Ovary (tissue), 9 donors: ENCODE measurements around the gene PSD2. TPM values are rescaled to one million over a fixed set of nuclear protein-coding genes. Genes with fewer than 3 reads are reported as not detected.
A peak's percentile ranks its signal among the peaks of the same experiment; 100 is the strongest.

Source experiments
- DNase-seq, 5 donors: peaks; one replicate each; pipeline ENCODE4 v3.0.0-alpha.2; 2019 to 2020
- H3K27ac ChIP-seq, 2 donors: fragments of 200-600 bp; one replicate each; pipeline versions ENCODE4 v1.5.1 to v1.8.0; 2019 to 2022
- H3K27me3 ChIP-seq: fragments of 200-600 bp; one replicate; pipeline ENCODE4 v1.8.0; 2022
- H3K36me3 ChIP-seq: fragments of 200-600 bp; sonication (generic); one replicate; pipeline ENCODE4 v1.5.1; 2019
- H3K4me1 ChIP-seq: one replicate; pipeline ENCODE4 v1.8.1; 2013; ENCODE audit warnings: mild to moderate bottlenecking, moderate library complexity; ENCODE audit not compliant: insufficient read depth
- H3K4me3 ChIP-seq: fragments of 200-600 bp; sonication (generic); one replicate; pipeline ENCODE4 v1.5.1; 2017
- H3K9me3 ChIP-seq, 2 donors: fragments of 200-600 bp in 1 of 2; sonication (generic) in 1 of 2; one replicate each; pipeline versions ENCODE4 v1.5.1 to v1.8.1; 2013 to 2019; ENCODE audit warnings: mild to moderate bottlenecking in 1 of 2, moderate library complexity in 1 of 2
- CTCF ChIP-seq, 3 donors: fragments of 450-650 bp in 2 of 3; fragments of 200-600 bp in 1 of 3; IDR thresholded peaks; one replicate each; pipeline versions ENCODE4 v1.5.1 to v1.8.0; 2016 to 2022; ENCODE audit warnings: antibody characterized with exemption in 3 of 3, mild to moderate bottlenecking in 1 of 3
- EP300 ChIP-seq: sonication (generic); formaldehyde crosslinking; IDR thresholded peaks from one replicate; pipeline ENCODE4 v1.6.1; 2017; ENCODE audit warnings: antibody characterized with exemption
- POLR2A ChIP-seq: fragments of 450-650 bp; IDR thresholded peaks from one replicate; pipeline ENCODE4 v1.6.1; 2017; ENCODE audit warnings: antibody characterized with exemption, mild to moderate bottlenecking, moderate library complexity
- WGBS, 3 donors: extraction: QIAGEN DNeasy Blood & Tissue Kit in 1 of 3; methylation state at CpG; one replicate each; pipeline versions ENCODE4 v1.1.5 to v1.1.7; 2013 to 2017; 5-methylcytosine and 5-hydroxymethylcytosine counted together
- intact Hi-C, 4 donors: fragments of 100-400 bp; cut with DNase I; formaldehyde crosslinking; loops; one replicate each; pipeline versions ENCODE4 v1.11.0 to v1.15.1; 2022 to 2023
- polyA plus RNA-seq, 2 donors: library from polyadenylated mRNA; stranded (reverse); fragments of 200-250 nt in 1 of 2; fragments of 350-450 nt in 1 of 2; fragmentation: Illumina TruSeq in 1 of 2; extraction: RNeasy Lipid Tissue Mini Kit (QIAGEN cat#74804) in 1 of 2; gene quantifications; one replicate each; pipeline ENCODE4 v1.2.3, GENCODE V29; 2013 to 2014
- total RNA-seq, 7 donors: library from RNA; depleted of rRNA in 2 of 7; stranded (reverse); fragments of >200 nt in 2 of 7; fragmentation: NEBNext Ultra II Directional in 3 of 7; extraction: Animal tissue kit (Norgen Biotek cat#: 25700) in 3 of 7; gene quantifications; one replicate each; pipeline versions ENCODE4 v1.1.0 to v1.2.4, GENCODE V29; 2016 to 2023
- donor health status: DM: no; HTN: no; CAD: no; lungs with moderate emphysema.
- donor health status: DM: no; HTN: no; CAD: no.
- donor health status: Bipolar disorder and iron deficiency.
- donor health status: DM: yes; HTN: yes; CAD: no.
- donor health status: DM: no; HTN: no; CAD: no.
- donor health status: DM: yes; HTN: yes; CAD: no.

PSD2 gene
- total and polyA plus RNA-seq, 9 donors = 0.05 to 0.37 (median 0.12) TPM; not detected in 2

DNA sequence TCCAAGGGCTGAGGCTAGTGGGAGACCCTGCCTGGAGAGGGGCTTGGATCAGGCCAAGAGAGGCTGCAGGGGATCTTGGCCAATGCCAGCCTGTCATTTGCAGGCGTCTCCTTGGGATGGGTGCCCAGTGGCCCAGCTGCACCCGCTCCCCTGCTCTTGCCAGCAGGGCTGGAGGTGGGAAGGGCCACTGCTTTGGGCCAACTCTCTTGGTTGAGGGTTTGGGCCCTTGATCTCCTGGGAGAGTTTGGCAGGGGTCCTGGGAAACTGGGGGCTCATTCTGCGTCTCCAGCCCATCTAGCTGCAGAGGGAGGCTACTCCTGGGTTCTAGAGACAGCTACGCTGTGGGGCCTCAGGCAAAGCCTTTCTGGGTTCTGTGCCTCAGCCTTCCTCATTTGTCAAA, 10.5 kb downstream of the PSD2 start:
- no peak for DNase-seq
- intact Hi-C loops = no loop called here
- TF ChIP-seq EP300 (no peak), CTCF (IDR thresholded peaks at IDR 0.05) (no peak), POLR2A (no peak)

GRCh38 chr5:139806726-139807646, 11.4 kb downstream of the PSD2 start:
- Histone ChIP-seq H3K27ac (no peak overlapping the region), H3K4me3 (no peak overlapping the region), H3K36me3 (no peaks in the 10 kb centered on the region), H3K4me1 (no peaks in the 10 kb centered on the region), H3K9me3 (no peaks in the 10 kb centered on the region), H3K27me3 (no peaks in the 10 kb centered on the region)
- TF ChIP-seq EP300 (no peak), CTCF (IDR thresholded peaks at IDR 0.05) (no peak), POLR2A (no peak)
- 65 to 70% (median 65%) methylated on average over 8 of the region's 8 CpGs for WGBS, 3 donors
- DNase-seq = peak in 1 of 5 donors; percentile 13
- intact Hi-C loops = no loop called here

More for the DNA sequence above, 10.5 kb downstream of the PSD2 start:
- no peaks in the 10 kb centered on the region for H3K36me3 ChIP-seq
- H3K9me3 ChIP-seq = no peaks in the 10 kb centered on the region
- H3K27me3 ChIP-seq = no peaks in the 10 kb centered on the region
- H3K27ac ChIP-seq = no peak overlapping the region
- H3K4me3 ChIP-seq = no peak overlapping the region
- WGBS, 3 donors = 81 to 89% (median 83%) methylated on average over 4 of the region's 4 CpGs
- no peaks in the 10 kb centered on the region for H3K4me1 ChIP-seq

GRCh38 chr5:139807647-139808030, 12.0 kb downstream of the PSD2 start:
- no peaks in the 10 kb centered on the region for H3K27me3 ChIP-seq
- no peaks in the 10 kb centered on the region for H3K36me3 ChIP-seq
- TF ChIP-seq CTCF (IDR thresholded peaks at IDR 0.05) (no peak), POLR2A (no peak), EP300 (no peak)
- no peaks in the 10 kb centered on the region for H3K4me1 ChIP-seq
- H3K9me3 ChIP-seq = no peaks in the 10 kb centered on the region
- WGBS, 3 donors = 72 to 78% (median 74%) methylated on average over 6 of the region's 6 CpGs
- no peak overlapping the region for H3K4me3 ChIP-seq
- intact Hi-C loops = no loop called here
- no peak for DNase-seq
- no peak overlapping the region for H3K27ac ChIP-seq

GRCh38 chr5:139808481-139809330, 13.1 kb downstream of the PSD2 start:
- Histone ChIP-seq H3K4me1 (no peaks in the 10 kb centered on the region), H3K9me3 (no peaks in the 10 kb centered on the region), H3K27me3 (no peaks in the 10 kb centered on the region), H3K36me3 (no peaks in the 10 kb centered on the region), H3K4me3 (no peak overlapping the region), H3K27ac (no peak overlapping the region)
- WGBS, 3 donors = 33 to 42% (median 37%) methylated on average over 17 to 19 of the region's 19 CpGs
- DNase-seq = peak in 2 of 5 donors; percentile 26 to 50
- intact Hi-C loops = no loop called here
- TF ChIP-seq CTCF (IDR thresholded peaks at IDR 0.05) (no peak), POLR2A (no peak), EP300 (no peak)
